HepG2 (cell line): Measurements from ENCODE around the gene CD81. TPM values are rescaled to one million over a fixed set of nuclear protein-coding genes. Genes with fewer than 3 reads are reported as not detected.

Experiments used
- MAFG ChIP-seq: sonication (generic); formaldehyde crosslinking; IDR thresholded peaks from 2 replicates; pipeline ENCODE4 v1.5.1; 2020; ENCODE audit warnings: mild to moderate bottlenecking, missing genetic modification reagents
- MATR3 ChIP-seq: sonication (generic); formaldehyde crosslinking; IDR thresholded peaks from 2 replicates; pipeline ENCODE4 v1.4.0; 2020; ENCODE audit warnings: missing genetic modification reagents
- MEIS1 ChIP-seq: sonication (generic); formaldehyde crosslinking; IDR thresholded peaks from 2 replicates; pipeline ENCODE4 v1.9.0; 2021; ENCODE audit warnings: mild to moderate bottlenecking, missing genetic modification reagents, moderate library complexity, borderline replicate concordance
- XRCC5 ChIP-seq: fragments of 200-400 bp; formaldehyde crosslinking; optimal IDR thresholded peaks from 2 replicates; pipeline ENCODE3; 2017; ENCODE audit warnings: mild to moderate bottlenecking, low read length
- ZBTB1 ChIP-seq: sonication (generic); formaldehyde crosslinking; IDR thresholded peaks from 2 replicates; pipeline ENCODE4 v1.4.0; 2020; ENCODE audit warnings: missing genetic modification reagents, borderline replicate concordance
- ZFP36L1 ChIP-seq: sonication (generic); formaldehyde crosslinking; IDR thresholded peaks from 2 replicates; pipeline ENCODE4 v1.8.0; 2022; ENCODE audit warnings: mild to moderate bottlenecking, missing genetic modification reagents, moderate library complexity
- ZNF17 ChIP-seq: sonication (generic); formaldehyde crosslinking; IDR thresholded peaks from 2 replicates; pipeline ENCODE4 v1.5.0; 2020; ENCODE audit warnings: mild to moderate bottlenecking, missing genetic modification reagents
- ZNF713 ChIP-seq: sonication (generic); formaldehyde crosslinking; IDR thresholded peaks from 2 replicates; pipeline ENCODE4 v1.4.0; 2020; ENCODE audit warnings: mild to moderate bottlenecking, missing genetic modification reagents
- ZSCAN29 ChIP-seq: sonication (generic); formaldehyde crosslinking; conservative IDR thresholded peaks from 2 replicates; pipeline ENCODE4 v1.4.0; 2020; ENCODE audit warnings: mild to moderate bottlenecking, missing genetic modification reagents
- polyA plus RNA-seq, 8 experiments: library from polyadenylated mRNA; depleted of rRNA in 3 of 8; stranded (reverse) in 7 of 8; unstranded in 1 of 8; fragments of >200 nt; fragmentation: Illumina TruSeq in 4 of 8; extraction: Trizol in 4 of 8; gene quantifications; 2 replicates each; pipeline versions ENCODE4 v1.2.1 to v1.2.3, GENCODE V29; 2011 to 2016; ENCODE audit warnings: low read depth in 4 of 8, missing spikeins in 1 of 8, mixed read lengths in 1 of 8; ENCODE audit not compliant: insufficient read depth in 1 of 8
- total RNA-seq, 5 experiments: library from RNA; depleted of rRNA; stranded (reverse); fragments of >200 nt; fragmentation: Illumina TruSeq; extraction: Trizol; gene quantifications; 2 replicates each; pipeline ENCODE4 v1.2.3, GENCODE V29; 2016; ENCODE audit warnings: low read depth in 1 of 5
- TF ChIP-seq, protein P1 (sequence below): sonication (generic); formaldehyde crosslinking; IDR thresholded peaks from 2 replicates; pipeline ENCODE4 v1.5.0; 2020; ENCODE audit warnings: mild to moderate bottlenecking, missing genetic modification reagents
- TF ChIP-seq, protein P2 (sequence below): IDR thresholded peaks from 2 replicates; pipeline ENCODE4 v1.6.1; 2016; ENCODE audit warnings: mild to moderate bottlenecking, missing biosample characterization, missing genetic modification reagents
- TF ChIP-seq, protein P3 (sequence below): sonication (generic); formaldehyde crosslinking; IDR thresholded peaks from 2 replicates; pipeline ENCODE4 v1.4.0; 2020; ENCODE audit warnings: missing genetic modification reagents, low read depth, mild to moderate bottlenecking, borderline replicate concordance
- TF ChIP-seq, protein P4 (sequence below): fragments of 450-650 bp; IDR thresholded peaks from 2 replicates; pipeline ENCODE4 v1.6.1; 2016
- TF ChIP-seq, protein P5 (sequence below): sonication (generic); formaldehyde crosslinking; IDR thresholded peaks from 2 replicates; pipeline ENCODE4 v1.5.0; 2020; ENCODE audit warnings: mild to moderate bottlenecking, missing genetic modification reagents, moderate library complexity
- TF ChIP-seq, protein P6 (sequence below): IDR thresholded peaks from 2 replicates; pipeline ENCODE4 v1.6.1; 2018; ENCODE audit warnings: missing genetic modification reagents
- TF ChIP-seq, protein P7 (sequence below): sonication (generic); formaldehyde crosslinking; IDR thresholded peaks from 2 replicates; pipeline ENCODE4 v1.9.0; 2021; ENCODE audit warnings: missing genetic modification reagents, borderline replicate concordance

CD81 gene
- total and polyA plus RNA-seq, 2 of the 13 experiments (the other 11 are each of a cell fraction or from before 2014, with no cell fraction given), result not detected

DNA sequence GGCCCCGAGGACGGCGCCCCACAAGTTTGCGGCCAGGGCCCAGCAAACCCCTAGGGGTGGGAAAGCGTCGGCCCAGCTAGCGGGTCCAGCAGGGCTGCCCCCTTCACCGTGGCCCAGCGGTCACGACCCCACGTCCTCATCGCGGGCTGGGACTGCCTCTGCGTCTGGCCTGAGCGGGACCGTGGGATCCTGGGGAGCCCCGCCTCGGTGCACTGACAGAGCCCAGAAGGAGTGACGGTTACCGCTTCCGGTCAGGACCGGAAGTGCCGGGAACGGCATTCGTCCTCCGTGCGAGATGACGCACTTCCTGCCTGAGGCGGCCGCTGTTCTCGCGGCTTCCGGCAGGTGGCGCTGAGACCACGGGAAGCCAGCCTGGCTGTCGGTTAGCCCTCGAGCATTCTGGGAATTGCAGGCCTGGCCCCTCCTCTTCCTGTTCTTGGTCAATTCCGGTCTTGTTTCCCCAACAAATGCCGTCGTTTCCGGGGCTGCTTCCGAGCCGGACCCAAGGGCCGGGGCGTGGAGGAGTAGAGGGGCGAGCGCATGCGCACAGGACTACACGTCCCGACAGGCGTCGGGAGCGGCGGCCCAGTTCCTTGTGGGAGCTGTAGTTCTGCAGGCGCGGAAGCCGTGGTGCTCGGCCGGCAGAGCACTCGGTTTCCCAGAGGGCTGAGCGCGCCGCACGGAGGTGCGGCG lies 23.1 kb downstream of the CD81 start, which contains the start of gene TSSC4 (continued):
- TF ChIP-seq, protein P1, sequence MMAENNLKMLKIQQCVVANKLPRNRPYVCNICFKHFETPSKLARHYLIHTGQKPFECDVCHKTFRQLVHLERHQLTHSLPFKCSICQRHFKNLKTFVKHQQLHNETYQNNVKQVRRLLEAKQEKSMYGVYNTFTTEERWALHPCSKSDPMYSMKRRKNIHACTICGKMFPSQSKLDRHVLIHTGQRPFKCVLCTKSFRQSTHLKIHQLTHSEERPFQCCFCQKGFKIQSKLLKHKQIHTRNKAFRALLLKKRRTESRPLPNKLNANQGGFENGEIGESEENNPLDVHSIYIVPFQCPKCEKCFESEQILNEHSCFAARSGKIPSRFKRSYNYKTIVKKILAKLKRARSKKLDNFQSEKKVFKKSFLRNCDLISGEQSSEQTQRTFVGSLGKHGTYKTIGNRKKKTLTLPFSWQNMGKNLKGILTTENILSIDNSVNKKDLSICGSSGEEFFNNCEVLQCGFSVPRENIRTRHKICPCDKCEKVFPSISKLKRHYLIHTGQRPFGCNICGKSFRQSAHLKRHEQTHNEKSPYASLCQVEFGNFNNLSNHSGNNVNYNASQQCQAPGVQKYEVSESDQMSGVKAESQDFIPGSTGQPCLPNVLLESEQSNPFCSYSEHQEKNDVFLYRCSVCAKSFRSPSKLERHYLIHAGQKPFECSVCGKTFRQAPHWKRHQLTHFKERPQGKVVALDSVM (CRISPR knock-in tag), result peak; percentile 26; the same call in 1 of the 2 replicates
- TF ChIP-seq, protein P2, sequence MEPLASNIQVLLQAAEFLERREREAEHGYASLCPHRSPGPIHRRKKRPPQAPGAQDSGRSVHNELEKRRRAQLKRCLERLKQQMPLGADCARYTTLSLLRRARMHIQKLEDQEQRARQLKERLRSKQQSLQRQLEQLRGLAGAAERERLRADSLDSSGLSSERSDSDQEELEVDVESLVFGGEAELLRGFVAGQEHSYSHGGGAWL (CRISPR knock-in tag), result peak; percentile 44; the same call in 1 of the 2 replicates
- TF ChIP-seq, protein P3, sequence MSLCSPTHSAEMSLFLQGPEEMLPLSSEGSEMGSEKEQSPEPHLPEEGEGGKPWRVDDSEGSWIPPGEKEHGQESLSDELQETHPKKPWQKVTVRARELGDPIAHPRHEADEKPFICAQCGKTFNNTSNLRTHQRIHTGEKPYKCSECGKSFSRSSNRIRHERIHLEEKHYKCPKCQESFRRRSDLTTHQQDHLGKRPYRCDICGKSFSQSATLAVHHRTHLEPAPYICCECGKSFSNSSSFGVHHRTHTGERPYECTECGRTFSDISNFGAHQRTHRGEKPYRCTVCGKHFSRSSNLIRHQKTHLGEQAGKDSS (CRISPR knock-in tag), result peak; percentile 53; the same call in 1 of the 2 replicates
- TF ChIP-seq, protein P4, sequence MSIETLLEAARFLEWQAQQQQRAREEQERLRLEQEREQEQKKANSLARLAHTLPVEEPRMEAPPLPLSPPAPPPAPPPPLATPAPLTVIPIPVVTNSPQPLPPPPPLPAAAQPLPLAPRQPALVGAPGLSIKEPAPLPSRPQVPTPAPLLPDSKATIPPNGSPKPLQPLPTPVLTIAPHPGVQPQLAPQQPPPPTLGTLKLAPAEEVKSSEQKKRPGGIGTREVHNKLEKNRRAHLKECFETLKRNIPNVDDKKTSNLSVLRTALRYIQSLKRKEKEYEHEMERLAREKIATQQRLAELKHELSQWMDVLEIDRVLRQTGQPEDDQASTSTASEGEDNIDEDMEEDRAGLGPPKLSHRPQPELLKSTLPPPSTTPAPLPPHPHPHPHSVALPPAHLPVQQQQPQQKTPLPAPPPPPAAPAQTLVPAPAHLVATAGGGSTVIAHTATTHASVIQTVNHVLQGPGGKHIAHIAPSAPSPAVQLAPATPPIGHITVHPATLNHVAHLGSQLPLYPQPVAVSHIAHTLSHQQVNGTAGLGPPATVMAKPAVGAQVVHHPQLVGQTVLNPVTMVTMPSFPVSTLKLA, result peak; percentile 72
- peak; percentile 53; the same call in 1 of the 2 replicates for TF ChIP-seq ZFP36L1 (CRISPR knock-in tag)
- no peak for TF ChIP-seq MAFG
- TF ChIP-seq, protein P5, sequence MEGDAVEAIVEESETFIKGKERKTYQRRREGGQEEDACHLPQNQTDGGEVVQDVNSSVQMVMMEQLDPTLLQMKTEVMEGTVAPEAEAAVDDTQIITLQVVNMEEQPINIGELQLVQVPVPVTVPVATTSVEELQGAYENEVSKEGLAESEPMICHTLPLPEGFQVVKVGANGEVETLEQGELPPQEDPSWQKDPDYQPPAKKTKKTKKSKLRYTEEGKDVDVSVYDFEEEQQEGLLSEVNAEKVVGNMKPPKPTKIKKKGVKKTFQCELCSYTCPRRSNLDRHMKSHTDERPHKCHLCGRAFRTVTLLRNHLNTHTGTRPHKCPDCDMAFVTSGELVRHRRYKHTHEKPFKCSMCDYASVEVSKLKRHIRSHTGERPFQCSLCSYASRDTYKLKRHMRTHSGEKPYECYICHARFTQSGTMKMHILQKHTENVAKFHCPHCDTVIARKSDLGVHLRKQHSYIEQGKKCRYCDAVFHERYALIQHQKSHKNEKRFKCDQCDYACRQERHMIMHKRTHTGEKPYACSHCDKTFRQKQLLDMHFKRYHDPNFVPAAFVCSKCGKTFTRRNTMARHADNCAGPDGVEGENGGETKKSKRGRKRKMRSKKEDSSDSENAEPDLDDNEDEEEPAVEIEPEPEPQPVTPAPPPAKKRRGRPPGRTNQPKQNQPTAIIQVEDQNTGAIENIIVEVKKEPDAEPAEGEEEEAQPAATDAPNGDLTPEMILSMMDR (CRISPR knock-in tag), result peak; percentile 100
- TF ChIP-seq, protein P6, sequence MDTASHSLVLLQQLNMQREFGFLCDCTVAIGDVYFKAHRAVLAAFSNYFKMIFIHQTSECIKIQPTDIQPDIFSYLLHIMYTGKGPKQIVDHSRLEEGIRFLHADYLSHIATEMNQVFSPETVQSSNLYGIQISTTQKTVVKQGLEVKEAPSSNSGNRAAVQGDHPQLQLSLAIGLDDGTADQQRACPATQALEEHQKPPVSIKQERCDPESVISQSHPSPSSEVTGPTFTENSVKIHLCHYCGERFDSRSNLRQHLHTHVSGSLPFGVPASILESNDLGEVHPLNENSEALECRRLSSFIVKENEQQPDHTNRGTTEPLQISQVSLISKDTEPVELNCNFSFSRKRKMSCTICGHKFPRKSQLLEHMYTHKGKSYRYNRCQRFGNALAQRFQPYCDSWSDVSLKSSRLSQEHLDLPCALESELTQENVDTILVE (CRISPR knock-in tag), result peak; percentile 99
- peak; percentile 45; the same call in 1 of the 2 replicates for TF ChIP-seq ZSCAN29 (CRISPR knock-in tag)
- peak; percentile 71; the same call in 1 of the 2 replicates for TF ChIP-seq MEIS1 (CRISPR knock-in tag)
- TF ChIP-seq ZBTB1 (CRISPR knock-in tag), result no peak
- TF ChIP-seq ZNF713 (CRISPR knock-in tag), result 0 out of 2 replicates have a peak, but pooled peaks have one; percentile 51
- 0 out of 2 replicates have a peak, but pooled peaks have one; percentile 12 for TF ChIP-seq ZNF17 (CRISPR knock-in tag)
- TF ChIP-seq, protein P7, sequence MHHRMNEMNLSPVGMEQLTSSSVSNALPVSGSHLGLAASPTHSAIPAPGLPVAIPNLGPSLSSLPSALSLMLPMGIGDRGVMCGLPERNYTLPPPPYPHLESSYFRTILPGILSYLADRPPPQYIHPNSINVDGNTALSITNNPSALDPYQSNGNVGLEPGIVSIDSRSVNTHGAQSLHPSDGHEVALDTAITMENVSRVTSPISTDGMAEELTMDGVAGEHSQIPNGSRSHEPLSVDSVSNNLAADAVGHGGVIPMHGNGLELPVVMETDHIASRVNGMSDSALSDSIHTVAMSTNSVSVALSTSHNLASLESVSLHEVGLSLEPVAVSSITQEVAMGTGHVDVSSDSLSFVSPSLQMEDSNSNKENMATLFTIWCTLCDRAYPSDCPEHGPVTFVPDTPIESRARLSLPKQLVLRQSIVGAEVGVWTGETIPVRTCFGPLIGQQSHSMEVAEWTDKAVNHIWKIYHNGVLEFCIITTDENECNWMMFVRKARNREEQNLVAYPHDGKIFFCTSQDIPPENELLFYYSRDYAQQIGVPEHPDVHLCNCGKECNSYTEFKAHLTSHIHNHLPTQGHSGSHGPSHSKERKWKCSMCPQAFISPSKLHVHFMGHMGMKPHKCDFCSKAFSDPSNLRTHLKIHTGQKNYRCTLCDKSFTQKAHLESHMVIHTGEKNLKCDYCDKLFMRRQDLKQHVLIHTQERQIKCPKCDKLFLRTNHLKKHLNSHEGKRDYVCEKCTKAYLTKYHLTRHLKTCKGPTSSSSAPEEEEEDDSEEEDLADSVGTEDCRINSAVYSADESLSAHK (CRISPR knock-in tag), result no peak
- TF ChIP-seq XRCC5, result peak; percentile 98
- 0 out of 2 replicates have a peak, but pooled peaks have one; percentile 16 for TF ChIP-seq MATR3 (CRISPR knock-in tag)
